Stimulated activated CD8-positive, alpha-beta memory T cell treated with anti-CD3 and anti-CD28 coated beads, Interleukin-12 subunit alpha, Interleukin-12 subunit beta, amount 100 ng/mL, for 1 hour (primary cell): ENCODE measurements around the gene PLEKHH1.
A peak's percentile ranks its signal among the peaks of the same experiment; 100 is the strongest.

Source experiments
- DNase-seq: peaks from one replicate; pipeline ENCODE4 v3.0.0-alpha.2; 2020; ENCODE audit warnings: low read depth

Gene PLEKHH1

DNA sequence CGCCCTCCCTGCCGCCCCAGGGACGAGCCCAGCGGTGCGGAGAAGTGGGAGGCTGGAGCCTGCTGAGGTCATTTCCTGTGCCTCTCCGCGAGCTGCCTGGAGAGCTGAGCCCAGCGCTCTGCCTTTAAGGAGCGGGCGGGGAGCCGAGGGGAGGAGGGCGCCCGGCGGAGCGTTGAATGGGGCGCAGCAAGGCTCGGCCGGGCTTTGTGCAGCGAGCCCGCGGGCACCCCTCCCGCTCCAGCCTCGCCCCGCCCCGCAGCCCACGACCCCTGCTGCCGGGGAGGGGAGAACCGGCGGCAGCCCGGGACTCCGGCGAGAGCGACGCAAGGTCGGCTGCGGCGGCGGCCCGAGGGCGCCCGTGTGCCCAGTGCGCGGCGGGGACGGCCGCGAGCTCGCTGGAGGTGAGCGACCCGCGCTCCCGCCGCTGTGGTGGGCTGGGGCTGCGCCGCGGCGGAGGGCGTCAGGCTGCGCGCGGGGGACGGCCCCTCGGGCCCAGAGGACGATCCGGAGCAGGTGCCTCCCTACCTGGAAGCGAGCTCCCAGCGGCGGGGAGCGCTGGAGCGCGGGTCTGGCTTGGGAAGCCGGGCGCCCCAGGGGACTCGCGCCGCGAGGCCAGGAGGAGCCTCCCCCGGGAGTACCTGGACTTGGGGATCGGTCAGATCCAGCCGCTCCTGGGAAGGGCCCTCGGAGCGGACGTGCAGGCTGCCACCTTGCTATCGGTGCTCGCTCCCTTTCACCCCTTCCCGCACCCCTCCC, at the start of gene PLEKHH1:
PLEKHH1 (plus strand) TSS at position 293 of the 756 bp plus-strand sequence. CDS start 8,578 bp downstream, outside the sequence.
- no peak for DNase-seq

DNA sequence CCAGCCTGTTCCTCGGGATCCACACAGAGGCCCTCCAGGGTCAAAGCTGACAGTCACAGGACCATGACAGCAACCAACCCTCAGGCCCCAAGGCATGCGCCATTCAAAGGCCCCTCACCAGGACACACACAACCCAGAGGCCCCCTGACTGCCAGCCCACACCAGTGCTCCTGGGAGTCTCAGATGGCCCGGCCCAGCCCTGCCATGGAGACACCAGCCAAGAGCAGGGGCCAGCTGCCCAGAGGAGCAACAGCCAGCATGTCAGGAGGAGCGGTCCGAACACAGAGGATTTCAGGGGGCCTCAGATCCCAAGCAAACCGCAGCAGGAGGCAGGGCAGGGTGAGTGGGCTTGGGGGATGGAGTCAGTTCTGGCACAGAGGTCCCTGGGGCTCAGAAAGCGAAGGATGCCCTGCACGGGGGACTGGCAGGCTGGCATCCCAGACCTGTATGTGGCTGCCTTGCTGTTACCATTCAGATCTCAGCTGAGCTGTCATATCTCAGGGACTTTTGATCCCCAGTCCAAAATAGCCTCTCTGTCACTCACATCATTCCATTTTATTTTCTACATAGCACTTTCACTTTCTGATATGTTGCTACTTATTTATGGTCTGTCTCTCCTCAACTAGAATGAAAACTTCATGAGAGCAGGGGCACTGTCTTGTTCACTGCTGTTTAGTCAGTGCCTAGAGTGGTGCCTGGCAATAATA, 49.4 kb upstream of the PLEKHH1 start:
- DNase-seq = no peak

DNA sequence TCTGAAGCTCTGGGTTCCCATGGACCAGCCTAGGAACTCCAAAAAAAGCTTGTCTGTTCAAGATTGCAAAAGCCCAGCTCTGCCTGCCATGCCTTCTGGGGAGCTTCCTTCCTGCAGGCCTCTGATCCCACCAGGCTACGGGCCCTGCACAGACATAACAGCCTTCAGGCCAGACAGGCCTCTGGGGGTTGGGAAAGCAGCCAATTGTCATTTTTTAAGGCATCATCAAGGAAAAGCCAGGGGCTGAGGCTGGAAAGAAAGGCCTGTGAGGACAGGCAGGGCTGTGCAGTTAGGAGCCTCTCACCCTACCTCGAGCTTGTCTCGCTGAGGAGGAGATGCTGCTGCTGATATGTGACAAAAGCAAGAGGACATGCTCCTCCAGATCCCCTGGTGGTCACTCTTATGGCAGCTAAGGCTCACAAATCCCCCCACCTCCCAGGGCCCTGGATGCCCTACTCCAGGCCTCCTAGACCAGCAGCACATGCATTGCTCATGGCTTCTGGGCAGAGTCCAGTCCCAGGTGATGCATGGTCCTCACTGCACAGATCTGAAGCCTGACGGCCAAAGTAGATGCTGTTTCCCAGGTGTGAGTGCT, 47.5 kb upstream of the PLEKHH1 start:
- no peak for DNase-seq

DNA sequence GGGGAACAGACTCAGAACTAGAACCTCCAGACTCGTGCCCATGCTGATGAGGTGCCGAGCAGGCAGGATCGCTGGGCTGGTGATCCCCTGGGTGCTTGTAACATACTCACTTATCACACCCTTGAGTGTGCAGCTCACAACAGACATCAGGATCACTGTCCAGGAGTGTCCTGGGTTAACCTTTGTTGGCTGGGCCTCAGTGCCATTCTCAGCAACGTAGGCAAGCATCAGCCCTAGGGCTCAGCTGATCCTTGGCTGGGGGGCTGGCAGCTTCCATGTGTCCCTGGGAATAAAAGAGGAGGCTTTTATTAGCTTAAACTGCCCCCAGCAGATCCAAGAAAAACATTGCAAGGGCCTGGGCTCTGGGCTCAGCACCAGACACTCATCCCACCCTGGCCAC, 46.2 kb upstream of the PLEKHH1 start:
- no peak for DNase-seq

DNA sequence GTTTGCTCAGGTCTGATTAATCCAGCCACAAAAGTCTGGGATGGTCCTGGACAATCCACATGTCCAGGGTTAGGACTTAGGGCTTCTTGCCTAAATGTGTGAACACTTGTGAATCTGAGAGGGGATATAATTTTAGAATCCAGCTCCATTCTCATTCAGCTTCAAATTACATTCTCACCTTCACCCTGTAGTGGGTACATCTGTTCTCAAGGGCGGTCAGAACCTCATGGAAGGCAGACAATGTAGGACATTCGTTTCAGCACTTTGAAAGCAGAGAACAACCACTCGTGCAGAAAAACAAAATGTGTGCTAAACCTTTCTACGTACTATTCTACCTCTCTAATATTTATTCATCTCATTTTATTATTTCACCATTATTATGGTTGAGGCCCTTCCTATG, 45.8 kb upstream of the PLEKHH1 start:
- no peak for DNase-seq

DNA sequence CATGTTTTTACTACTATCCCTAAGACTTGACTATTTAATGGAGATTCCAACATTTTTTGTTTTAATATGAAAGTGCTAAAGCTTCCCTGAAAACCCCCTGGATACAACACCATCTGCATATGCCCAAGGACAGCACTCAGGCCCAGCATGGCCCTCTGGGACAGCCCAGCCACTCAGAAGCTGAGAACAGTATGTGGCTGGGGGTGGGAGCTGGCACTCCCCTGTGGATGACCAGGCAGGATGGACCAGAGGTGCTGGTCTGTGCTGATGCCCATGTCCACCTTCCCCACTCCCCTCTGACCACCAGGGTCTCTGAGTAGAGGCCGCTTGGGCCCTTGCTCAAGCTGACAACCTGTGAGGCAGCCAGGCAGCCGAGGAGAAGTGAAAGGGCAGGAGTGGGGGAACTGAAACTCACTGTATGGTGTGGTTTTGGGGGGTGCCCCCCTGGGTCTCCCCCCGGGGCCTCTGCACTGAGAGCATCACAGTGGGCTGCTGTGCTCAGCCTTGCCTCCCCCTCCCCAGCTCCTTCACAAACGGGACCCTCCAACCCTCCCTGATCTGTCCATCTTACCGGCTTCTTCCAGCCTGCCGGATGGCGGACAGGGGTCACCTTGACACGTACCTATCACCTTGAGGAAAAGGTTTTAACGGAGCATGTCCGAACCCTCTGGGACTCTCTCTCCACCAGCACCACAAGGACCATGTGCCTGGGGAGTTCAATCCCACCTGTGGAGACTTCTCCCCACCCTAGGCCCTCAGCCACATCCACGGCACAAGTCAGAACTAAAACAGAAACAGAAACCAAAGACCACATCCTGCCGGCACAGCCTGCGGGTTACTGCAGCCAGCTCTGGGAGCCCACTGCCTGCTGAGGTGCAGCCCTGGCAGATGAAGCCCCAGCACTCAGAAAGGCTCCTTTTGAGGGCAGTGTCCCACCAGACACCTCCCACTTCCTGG, 44.9 kb upstream of the PLEKHH1 start, which contains the start of gene TMEM229B:
TMEM229B (minus strand) TSS at position 785 of the 957 bp plus-strand sequence. CDS start 14,798 bp downstream, outside the sequence.
- peak; percentile 48 for DNase-seq

DNA sequence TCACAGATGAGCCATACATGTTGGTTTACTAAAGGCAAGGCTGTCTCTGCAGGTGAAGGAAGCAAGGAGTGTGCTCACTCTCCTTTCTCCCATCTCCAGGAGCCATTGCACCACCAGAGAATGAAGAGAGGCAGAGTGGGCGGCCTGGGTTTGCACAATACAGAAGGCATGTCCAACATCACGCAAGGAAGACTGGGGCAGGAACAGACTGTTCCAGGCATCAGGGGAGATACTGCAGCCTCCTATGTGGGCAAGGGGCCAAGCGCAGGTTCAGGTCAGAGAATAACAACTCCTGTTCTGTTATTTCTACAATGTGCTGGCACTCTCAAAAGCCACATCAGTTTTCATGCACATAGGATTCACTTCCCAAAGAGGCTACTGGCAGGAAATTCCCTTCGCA, 42.9 kb upstream of the PLEKHH1 start:
- DNase-seq = no peak

DNA sequence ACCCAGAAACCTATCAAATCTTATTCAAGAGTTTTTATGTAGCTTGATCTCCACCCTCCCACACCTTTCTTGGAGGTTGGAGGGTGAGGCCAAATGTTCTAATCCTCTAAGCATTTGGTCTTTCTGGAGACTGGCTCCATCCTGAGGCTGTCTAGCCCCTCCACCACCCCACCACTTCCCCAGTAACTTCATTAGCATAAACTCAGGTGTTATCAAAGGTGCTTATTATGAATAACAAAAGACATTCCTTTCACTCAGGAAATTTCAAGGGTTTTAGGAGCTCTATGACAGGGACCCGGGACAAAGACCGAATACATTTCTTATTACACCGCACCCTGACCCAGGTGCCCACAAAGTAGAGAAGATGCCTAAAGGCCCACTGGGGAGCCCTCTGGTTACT, 41.8 kb upstream of the PLEKHH1 start:
- DNase-seq = no peak

DNA sequence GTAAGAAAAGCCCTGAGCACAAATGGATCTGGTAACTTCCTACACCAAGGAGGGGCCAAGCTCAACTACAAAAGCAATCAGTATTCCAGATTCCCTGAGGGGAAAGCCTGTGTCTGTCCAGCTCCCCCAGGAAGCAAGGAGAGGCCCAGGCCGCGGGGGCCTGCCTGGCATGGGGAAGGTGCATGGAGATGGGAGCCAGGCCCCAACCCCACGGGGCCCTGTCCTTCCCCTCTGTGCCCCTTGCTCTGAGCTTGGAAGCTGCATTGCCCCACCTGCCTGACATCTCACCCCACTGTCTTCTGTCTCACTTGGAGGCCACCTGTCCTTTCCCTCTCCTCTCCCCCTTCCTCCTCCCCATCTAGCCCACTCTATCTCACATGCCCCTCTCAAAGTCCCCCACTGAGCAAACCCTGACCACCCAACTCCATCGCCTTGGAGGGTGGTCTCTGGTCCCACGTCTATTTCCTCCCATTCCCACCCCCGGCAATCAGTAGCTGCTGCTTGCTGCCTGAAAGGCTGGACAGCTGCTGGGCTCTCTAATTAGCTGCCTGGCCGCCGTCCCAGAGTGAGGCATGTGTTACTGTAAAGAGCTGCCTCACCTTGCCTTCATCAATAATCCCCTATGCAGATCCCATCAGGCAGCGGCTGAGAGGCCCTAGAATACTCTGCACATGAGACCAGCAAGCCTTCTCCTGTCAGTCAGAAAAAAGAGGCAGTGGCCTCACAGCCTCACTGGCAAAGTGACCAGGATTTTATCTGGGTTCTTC, 41.2 kb upstream of the PLEKHH1 start:
- DNase-seq = no peak

DNA sequence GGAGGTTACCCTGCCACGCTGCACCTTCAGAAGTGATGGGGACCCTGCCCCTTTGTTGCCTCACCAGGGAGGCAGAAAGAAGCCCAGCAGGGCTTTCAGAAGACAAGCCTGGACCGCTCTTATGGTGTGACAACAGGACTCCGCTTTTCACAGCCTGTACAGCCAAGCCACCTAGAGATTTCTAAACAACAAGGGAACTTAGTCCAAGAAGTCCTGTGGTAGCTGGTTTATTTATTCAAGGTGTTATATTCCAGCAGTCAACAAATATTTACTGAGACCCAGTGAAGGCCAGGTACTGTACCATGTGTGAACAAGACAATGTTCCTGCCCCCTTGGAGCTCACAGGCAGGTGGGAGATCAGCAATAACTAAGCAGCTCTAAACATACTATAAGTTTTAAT, 40.6 kb upstream of the PLEKHH1 start:
- no peak for DNase-seq

DNA sequence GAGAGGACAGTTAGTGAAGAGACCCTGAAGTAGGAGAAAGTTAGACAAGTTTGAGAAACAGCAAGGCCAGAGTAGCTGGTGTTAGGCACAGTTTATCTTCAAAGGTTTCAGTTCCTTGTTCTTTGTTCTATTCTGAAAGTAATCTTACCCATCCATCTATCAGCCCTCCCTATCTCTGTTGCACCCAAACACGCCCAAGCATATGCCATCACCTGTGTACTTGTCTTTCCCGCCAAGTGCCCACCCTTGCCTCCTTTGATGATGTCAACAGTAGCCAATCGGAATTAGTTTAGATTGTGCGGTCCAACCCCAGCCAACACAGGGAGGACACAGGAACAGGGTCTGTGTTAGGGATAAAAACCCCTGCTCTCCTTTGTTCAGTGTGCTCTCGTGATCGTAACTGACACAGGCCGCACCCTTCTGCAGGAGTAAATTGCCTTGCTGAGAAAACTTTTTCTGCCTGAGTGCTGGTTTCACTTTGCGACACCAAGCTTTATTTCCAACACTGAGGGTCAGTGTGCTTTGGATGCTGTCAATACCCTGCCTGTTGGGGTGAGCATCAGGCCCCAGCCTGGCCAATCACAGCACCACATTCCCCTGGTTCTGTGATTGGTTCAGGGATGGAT, 39.9 kb upstream of the PLEKHH1 start:
- DNase-seq = no peak

DNA sequence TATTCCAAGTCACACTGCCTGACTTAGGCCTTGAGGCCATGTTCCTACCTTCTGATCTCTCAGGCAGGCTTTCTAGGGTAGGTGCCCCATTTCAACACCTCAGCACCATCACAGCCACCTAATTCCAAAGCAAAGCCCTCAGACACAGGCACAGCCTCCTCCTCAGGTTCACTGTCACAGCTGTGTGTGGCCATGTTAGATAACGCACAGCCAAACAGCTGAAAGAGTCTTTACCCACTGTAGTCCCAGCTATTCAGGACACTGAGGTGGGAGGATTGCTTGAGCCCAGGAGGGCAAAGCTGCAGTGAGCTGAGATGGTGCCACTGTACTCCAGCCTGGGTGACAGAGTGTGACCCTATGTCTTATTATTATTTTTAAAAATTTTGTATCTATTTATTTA, 37.3 kb upstream of the PLEKHH1 start:
- DNase-seq = no peak

DNA sequence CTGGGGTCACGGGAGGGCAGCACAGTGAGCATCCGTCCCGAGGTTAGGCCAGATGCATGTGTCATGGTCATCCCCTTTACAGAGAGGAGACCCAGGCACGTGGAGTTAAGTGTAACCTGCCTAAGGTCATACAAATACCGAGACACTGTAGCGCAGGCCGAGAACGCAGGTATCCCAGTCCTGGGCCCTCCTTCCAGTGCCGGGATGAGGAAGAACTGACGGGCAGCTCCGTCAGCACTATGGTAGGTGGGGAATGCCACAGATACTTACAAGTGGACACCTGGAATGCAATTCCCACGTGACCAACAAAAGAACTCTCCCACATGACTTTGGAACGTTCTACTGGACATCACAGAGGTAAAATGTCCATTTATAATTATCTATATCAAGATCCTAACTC, 35.9 kb upstream of the PLEKHH1 start:
- DNase-seq = no peak

DNA sequence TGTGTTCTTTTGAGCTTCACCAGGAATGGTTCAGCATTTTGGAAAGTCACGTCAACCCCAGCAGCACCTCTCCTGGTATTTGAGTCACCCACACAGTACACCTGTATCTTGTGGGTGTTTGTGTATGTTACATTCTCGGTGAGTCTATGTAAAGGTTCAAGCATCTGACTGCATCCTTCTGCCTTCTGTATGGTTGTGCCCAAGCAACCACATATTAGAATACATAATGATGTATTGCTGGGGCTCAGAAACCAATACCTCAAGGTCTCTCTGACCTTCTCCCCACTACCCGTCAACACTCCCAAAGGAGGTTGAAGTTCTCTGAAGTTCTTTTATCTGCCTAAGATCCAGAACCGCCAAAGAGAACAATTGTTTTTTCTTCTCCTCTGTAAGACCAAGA, 35.4 kb upstream of the PLEKHH1 start:
- DNase-seq = no peak

DNA sequence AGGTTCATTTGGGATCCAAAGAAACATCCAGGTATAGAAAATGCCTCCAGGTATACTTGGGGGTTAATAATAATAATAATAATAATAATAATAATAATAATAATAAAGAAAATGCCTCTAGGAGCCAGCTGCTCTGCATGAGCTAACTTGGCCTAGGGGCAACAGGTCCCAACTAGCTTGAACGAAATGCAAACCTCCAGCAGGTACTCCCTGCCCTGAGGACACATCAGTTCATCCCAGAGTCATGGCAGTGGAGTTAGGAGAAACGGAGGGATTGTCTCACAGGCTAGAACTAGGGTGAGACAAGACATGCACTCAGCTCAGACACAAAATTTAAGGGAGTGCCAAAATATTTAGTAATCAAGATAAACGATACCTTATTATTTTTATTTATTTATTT, 32.1 kb upstream of the PLEKHH1 start:
- DNase-seq = no peak

DNA sequence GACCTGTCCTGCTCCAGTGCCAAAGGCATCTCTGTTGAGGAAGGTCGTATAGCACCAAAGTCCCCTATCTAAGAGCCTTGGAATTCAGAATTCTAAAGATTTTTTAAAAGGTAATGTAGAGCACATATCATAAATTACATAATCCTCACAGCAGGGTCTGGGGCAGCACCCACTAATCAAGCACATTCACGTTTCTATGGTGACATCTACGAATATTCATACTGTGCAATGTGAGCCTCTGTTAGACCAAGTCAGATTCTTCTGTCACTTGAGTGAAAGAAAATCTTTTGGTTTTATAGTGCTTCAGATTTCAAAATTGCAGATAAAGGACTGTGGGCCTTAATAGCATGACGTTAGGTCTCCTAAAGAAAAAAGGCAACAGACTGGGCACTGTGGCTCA, 31.4 kb upstream of the PLEKHH1 start:
- DNase-seq = no peak

DNA sequence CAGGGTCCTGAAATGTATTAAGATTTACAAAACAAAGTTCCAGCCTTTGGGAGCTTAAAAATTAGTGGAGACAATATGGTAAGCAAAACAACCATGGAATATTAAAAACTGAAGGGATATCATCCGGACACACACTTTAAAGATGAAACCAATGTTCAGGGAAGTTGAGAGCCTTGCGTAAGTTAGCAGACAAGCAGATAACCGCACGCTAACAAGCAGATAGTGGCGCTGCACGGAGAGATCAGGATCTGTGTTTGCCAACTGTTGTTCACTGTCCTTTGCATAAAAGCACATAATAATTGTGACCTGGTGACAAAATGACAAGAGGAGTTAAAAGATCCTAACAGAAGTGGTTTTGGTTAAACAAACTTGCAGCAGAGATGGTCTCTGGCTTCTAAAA, 30.2 kb upstream of the PLEKHH1 start:
- no peak for DNase-seq

DNA sequence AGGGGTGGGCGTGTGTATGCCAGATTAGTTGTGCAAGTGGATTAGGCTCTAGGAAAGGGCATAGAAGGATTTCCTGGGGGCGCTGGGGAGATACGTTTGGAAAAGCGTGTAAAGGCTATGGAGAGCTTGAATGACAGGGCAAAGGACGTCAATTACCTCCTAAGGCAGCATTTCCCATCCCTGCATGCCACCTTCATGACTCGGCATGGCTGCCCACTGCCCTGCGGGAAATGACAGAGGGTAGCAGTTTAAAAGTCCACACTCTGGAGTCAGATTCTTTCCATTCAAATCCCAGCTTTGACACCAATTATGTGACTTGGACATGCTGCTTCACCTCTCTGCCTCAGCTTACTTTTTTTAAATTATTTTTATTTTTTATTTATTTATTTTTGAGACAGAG, 29.8 kb upstream of the PLEKHH1 start:
- no peak for DNase-seq

DNA sequence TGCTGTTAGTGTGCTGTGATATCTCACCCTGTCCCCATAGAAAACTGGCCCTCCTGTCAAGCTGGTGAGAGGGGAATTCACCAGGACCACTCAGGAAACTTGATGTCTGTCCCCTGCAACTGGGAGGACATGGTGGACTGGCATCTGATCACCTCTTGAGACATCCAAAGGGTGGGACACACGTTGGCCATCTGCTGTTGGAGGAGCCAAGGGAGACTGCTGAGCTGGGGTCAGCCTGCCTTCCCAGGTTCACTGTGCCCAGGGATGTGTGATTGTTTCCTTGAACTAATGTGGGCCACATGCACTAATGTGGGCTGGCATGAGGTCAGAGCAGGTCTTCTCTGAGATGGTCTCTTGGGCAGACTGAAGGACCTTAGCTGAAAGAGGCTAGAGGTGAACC, 27.8 kb upstream of the PLEKHH1 start:
- no peak for DNase-seq

DNA sequence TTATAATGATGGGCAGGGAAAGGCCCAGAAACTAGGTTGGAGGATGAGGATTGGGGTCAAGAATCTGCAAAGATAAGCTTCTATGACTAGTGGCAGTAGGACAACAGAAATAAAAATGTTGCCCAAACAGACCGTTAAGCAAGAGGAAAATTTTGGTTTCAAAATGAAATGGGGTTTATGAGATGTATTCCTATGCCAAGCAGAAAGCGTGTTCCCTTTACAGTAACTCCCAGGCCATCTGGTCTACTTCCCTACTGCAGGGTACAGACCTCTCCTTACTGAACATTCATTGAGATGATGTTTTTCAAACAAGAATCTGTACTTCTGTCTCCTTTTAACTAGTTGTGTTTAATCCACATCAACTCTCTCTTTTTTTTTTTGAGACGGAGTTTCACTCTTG, 24.1 kb upstream of the PLEKHH1 start:
- no peak for DNase-seq

DNA sequence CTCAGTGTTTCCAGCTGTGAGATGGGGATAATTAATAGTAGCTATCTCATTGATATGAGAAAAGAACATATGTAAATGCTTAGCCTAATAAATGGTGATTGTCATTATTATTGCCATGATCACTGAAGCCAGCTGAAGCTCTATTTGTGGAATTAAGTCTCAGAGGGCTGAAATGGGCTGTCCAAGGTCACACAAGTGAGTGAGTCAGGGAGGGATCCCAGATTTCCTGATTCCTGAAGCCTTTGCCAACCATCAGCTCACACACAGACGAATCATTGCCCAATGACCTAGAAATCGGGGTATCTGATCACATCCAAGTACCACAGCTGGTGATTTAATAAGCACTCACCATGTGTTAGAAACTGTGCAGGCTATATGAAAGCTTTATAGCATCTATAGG, 23.0 kb upstream of the PLEKHH1 start:
- DNase-seq = no peak
